GM19372 (cell line): Measurements from ENCODE around the gene MACROD2.

Experiments used
- ATAC-seq: cut with Tn5 transposase; IDR thresholded peaks from one replicate; pipeline ENCODE4 v1.9.1; 2021; ENCODE audit warnings: mild to moderate bottlenecking, low read depth, moderate library complexity; ENCODE audit not compliant: unreplicated experiment

The MACROD2 gene

DNA sequence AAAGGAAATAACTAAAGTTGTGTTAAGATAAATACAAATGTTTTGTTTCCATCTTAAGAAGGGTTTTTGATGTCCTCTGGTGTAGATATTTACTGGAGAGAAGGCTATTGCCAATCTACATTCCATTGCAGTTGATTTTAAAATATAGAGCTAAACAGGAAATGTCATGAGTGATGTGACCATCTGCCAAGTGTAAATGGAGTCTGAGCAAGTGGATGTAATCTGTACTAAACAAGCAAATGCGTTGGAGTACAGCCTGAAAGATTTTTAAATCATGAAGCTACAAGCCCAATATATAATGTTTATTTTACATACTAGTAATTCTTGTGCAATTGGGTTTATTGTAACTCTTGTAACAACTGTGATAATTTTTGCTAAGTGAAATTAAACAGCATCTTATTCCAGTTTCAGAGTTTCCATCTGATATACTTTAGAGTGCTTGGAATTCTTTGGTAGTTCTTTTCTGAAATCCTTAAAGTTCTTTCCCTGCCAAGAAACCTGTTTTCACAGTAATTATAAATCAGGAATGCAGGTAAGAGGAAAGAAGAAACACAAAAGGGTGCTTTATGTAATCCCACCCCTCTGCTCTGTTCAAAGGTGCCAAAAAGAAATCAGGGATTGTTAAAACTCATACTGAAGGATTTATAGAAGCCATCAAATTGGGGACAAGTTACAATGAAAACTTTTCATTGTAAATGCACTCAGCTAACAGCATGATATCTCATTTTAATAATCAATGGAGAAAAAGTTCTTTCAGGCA lies 389.3 kb downstream of the MACROD2 start:
- no peak for ATAC-seq

DNA sequence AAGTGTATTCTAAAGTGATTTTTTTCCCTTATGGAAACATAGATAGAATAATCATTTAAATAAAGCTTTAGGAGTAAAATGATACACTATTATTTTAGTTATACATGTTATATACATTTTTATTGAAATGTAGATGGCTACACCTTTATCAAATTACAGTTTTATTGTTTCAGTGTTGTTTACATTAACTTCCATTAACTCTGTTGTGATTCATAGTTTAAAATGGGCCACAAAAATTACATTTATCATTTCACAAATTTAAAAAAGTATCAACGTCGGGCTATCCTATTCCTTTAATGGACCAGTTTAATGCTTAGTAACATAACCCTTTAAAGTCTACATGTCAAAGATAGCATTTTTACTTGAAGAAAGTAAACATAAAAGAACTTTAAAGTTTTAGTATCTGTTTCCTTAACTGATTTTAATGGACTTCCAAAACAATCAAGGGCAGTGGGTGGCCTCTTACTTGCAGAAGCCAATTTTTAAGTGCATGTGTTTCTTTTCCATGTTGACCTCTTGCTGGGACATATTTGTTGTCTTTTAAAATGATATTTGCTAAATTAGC lies 389.9 kb downstream of the MACROD2 start:
- no peak for ATAC-seq

DNA sequence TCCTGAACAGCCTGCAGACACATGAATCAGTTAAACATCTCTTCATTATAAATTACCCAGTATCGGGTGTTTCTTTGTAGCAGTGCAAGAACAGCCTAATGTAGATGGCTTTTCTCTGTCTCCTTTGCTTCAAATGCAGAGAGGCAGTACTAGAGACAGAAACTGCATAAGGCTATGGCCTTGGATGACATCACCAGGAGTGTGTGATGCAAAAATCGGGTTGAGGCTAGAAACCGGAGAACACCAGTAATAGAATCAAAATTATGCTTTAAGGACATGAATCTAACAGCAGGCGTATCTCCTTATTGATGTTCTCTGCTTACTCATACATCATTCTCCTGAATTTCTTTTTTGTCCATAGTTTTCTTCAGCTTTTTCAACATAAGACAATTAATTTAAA lies 391.4 kb downstream of the MACROD2 start:
- ATAC-seq = no peak

DNA sequence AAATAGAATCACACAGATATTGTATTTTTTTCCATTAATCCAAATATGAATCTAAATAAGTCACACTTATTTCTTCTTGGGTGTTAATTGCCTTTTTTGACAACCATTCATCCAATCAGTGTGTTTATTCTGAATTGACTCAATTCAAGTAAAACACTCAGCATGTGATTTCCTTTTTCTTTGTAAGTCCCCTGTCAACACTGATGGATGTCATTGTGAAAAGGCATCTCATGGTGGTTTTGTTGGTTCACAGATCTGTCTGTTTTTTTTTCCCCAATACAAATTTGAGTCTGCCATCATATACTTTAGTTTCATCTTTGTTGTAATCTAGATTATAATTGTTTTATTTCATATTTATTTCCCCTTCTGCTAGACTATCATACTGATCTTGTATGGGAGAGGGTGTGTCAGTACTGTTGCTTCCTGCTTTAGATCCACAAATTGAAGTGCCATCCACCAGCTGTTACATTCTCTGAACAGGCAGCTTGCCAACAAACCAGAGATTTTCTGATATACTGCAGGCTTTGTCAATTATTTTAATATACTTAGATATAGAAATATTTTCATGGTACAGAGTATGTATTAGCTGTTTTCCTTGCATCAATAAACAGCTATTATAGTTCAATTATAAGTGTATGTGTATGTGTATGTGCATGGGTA lies 406.3 kb downstream of the MACROD2 start:
- ATAC-seq = no peak

DNA sequence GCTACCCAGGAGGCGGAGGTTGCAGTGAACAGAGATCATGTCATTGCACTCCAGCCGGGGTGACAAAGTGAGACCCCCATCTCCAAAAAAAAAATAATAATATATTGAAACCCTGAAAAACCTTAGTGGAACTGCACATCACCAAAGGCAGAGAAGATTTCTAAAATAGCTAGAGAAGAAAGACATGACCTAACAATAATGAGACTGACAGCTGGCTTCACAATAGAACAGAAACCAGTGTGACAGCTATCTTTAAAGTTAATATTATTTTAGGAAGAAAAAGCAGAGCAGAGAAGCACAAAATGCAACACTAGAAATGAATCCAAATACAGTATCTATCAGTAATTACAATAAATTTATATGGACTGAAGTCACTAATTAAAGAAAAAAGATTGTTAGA lies 409.2 kb downstream of the MACROD2 start:
- ATAC-seq = no peak

DNA sequence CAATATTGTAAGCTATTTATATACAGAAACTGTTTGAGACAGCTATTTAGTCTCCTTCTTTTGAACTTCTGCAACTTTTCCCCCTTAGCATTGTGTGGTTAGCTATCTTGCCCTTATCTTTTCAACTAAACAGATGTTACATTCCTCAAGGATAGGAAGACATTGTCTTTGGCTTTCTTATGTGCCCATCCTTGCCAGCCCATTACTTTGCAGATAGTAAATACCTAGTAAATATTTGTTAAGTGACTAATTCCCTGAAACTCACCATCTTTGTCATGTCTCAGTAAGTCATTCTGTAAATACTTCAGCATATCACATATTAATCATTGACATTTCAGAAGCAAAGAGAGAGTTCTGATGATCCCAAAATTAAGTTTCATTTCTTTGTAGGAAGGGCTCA lies 411.2 kb downstream of the MACROD2 start:
- no peak for ATAC-seq

DNA sequence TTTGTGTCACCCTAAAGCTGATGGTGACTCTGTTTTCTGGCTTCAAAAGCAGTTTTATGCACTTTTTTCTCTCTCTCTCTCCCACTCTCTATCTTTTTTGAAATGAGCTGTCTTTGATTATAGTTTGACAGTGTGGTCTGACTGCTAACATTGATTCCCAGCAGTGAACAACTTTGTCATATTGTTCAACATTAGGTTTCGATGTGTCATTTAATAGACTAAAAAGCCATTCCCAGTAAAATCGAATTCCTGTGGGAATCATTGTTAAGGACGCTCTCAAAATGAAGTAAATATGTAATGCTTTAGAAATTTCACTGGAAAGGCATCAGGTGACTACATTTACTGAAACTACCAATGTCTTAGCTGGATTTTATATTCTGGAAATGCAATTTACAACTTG lies 412.0 kb downstream of the MACROD2 start:
- no peak for ATAC-seq

DNA sequence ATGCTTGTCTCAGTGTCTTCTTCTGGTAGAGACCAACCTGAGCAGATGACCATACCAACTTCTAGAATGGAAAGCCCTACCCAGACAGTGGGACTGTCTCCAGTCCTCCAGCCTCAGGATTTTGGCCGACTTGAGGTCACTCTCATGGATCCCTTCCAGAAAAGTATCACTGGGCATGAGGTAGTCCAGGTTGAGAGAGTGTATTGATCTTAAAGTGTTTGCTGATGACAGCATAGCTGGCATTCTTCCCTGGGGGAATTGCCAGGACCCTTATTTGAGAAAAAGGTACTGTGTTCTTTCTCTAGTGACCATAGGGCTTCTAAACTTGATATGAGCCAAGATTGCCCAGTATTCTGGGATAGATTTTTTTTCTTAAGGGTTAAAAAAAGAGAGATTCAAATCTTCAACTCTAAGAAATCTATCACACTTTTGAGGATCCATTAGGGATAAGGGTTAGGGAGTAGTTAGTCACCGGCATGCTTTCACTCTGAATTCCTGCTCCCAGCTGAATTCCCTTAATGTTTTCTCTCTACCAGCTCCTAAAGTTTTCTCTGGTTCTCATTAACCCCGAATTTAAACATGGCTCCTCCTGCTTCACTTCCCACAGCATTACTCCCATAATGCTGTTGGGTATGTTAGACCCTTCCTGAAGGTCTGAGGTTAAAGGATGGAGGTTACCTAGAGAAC lies 415.7 kb downstream of the MACROD2 start:
- ATAC-seq = no peak

DNA sequence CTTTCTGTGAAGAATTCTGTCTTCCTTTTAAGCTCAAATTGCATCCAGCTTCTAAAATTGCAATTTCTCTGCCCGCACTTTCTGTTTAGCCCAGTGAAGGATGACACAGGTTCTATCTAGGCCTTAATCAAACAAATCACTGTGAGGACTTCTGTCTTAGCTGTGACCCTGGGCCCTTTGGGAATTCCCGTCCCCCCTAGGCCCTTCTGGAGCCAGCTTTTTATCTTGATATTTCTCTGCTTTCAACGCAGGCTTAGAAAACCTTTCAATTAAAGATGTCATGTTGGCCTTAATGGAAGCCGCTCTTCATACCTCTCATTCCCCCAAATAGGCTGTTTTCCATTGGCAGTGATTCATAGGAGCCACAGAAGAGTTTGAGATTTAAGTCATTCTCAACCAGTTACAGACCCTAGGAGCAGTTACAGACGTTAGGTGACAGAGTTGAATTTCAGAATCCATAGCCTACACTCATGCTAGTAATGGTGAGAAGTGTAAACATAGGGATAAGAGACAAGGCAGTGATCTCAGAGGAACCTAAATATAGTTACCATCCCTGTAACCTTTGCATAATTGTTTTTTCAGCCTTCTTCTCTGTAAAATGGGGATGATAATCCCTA lies 416.9 kb downstream of the MACROD2 start:
- ATAC-seq = no peak

DNA sequence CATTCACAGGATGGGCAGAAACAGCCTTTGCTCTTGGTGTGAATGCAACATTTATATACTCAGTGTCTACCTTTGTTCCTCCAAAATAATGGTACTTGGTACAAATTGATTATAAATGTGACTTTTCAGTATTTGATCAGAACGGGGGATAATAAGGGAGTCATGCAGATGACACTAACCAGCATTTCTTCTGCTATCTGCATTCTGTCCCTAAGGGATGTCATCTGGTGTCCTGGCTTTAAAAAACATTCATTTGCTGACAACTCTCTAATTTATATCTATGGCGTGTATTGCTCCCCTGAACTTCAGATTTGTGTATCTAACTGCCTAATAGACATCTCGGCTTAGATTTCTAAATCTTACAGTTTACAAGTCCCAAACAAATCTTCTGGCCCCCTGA lies 418.5 kb downstream of the MACROD2 start:
- no peak for ATAC-seq

DNA sequence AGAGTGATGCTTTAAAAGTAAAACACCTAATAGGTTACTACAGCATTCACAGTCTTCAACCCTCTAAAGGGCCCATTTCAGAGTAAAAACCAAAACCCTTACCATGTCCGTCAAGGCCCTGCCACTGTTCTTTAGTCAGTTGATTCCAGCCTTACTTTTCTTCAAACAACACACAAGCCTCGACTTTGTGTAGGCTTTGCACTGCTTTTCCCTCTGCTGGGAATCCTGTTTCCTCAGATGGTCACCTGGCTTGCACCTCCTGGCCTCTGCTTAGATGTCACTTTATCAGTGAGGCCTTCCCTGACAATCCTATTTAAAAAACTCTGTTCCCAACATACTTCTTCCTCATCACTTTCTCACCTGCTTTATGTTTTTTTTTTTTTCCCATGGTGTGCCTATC lies 419.2 kb downstream of the MACROD2 start:
- no peak for ATAC-seq

DNA sequence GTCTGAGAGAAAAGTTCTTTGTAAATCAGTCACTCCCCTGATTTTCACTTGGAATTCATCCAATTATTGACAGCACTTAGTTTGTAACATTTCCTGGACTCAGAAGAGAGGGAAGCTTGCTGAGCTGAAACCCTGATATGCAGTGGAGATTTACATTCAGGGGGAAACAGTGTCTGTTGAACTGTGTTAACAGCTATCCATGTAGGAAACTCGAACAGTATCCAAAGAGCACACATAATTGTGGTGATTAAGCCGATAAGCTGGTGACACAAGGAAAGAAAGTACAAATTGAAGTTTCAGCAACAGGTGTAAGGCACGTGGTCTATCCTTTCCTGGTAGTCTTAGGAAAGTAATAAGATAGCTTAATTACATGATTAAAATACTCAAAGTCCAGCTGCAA lies 420.2 kb downstream of the MACROD2 start:
- ATAC-seq = no peak

DNA sequence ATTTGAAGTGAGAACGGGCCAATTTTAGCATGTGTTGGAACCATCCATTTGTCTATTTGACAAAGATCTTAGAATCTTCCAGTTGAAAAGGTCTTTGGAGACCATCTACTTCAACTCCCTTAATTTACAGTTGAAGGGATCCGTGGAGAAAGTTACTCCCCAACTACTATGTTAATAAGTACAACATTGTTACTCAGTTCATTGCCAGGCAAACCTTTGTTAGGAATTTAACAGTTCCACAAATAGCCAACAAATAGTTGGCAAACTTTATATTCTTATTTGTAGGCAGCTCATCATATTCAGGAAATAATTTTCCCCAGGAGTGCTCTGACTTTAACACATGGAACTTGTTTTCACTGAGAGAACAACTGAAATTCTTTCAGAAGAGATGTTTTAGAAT lies 423.1 kb downstream of the MACROD2 start:
- no peak for ATAC-seq

DNA sequence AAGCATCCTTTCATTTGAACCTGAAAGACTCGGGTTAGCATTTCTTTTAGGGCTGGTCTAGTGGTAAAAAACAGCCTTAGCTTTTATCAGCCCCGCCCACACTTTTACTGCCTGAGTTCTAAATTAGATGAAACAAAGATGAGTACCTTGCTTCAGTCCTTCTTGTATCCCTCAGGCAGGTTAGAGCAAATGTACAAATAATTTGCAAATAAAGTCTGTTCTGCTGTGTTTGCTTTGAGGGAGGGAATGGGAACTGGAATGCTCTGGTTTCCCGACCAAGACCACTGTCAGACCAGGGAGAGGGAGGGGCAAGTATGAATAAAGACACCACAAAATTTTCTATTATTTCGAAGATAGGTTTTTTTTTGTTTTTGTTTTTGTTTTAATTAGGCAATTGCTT lies 427.6 kb downstream of the MACROD2 start:
- ATAC-seq = no peak

DNA sequence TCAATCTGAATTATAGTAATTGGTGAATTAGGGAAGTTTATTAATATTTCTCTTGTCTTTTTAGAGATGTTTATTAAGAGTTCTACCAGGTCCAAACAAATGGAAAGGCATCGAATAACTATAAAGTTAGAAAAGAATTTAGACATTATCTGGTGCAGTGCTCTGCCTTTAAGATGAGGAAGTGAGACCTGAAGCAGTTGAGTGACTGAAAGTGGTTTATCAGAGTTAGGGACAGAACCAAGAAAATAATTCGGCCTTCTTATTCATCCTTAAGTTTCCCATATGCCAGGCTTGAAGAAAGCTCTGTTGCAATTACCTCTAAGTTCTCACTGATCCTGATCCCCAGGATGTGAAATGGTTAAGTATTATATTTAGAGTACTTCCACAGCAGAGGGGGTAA lies 436.3 kb downstream of the MACROD2 start:
- no peak for ATAC-seq

DNA sequence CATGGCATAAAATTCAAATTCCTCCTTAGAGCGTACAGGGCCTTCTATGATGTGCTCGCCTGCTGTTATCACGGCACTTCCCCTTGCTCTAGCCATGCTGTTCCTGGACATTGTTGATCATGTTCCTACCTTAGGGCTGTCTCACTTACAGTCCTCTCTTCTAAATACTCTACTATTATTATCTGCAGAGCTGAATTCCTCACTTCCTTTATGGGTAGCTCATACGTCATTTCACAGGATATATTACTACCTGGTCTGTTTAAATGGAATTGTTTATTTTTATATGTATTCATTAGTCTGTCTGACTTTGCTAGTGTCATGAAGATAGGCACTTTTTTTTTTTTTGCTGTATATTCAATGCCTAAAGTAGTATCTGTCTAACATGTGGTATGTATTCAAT lies 436.8 kb downstream of the MACROD2 start:
- no peak for ATAC-seq

DNA sequence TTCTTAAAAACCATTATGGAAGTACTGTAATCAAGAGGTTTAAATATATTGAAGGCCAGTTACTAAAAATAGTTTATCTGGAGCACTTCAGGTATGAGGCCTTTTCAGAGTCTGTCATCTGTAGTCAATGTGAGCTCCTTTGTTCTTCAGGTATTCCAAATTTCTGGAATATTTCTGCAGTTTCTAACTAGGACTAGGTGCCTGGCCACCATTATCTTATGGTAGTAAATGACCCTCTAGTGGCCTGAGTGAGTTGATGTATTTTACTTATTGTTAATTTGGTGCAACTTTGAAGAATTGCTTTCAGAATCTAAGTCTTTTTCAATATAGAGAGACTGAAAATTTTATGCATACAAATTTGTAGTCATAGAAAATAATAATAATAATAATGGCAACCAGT lies 437.3 kb downstream of the MACROD2 start:
- ATAC-seq = no peak

DNA sequence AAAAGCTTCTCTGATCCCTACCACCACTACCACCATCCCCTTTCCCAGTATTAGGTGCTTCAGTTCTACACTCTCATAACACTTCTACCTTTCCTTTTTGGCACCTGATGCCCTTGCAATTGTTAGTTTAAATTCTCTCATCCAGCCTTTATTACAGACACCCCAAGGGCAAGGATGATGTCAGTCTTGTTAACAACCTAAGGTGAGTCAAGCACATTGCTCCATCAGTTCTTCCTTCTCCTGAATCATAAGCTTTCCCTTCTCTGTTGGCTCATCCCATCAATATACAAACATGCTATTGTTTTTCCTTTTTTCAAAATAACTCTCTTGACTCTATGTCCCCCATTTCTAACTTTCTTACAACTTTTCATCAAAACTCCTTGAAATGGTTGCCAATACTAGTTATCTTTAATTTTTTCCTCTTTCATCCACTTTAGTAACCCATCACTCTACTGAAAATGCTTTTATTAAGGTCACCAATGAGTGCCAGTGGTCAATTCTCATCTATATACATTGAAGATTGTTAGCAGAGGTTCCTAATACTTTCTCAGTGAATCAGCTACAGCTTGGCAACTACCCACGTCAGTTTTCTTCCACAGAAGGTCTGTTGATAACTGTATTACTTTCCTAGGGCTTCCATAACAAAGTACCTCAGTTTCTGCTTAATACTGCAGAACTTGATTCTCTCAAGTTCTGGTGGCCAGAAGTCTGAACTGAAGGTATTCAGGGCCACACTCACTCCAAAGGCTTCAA lies 439.2 kb downstream of the MACROD2 start:
- no peak for ATAC-seq

DNA sequence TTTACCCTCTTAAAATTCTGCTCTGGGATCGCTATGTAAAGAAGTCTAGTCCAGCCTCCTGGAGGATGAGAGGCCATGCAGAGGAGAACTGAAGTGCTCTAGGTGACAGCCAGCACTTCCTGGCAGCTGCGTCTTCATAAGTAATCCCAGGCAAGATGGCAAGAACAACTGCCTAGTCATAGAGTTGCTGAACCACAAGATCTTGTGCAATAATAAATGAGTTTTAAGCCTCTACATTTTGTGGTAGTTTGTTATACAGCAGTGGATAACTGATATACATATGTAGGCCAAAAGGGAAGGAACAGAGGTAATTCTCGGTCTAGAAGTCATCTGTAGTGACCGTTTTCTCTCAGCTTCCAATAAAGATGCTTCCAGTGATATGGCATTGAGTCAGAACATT lies 445.9 kb downstream of the MACROD2 start:
- no peak for ATAC-seq

DNA sequence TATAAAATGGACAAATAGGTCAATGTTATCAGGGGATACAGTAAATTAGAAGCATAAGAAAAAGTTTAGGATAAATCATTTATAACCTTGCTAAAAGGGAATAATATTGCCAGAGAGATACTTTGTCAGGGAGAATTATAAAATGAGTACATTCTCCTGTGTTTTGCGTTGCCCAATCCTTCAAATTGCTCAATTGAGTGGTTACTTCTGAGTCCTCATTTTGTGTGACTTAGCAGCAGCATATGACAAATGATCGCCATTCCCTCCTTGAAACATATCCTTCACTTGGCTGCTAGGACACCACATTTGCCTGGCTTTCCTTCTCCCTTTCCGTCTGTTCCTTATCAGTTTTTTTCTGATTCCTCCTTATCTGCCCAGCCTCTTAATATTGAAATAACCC lies 448.8 kb downstream of the MACROD2 start:
- no peak for ATAC-seq
